Stimulated activated CD4-positive, alpha-beta T cell treated with anti-CD3 and anti-CD28 coated beads, Interleukin-12 subunit alpha, Interleukin-12 subunit beta, amount 100 ng/mL, for 48 hours (primary cell): ENCODE data around the gene URB2.
"Not testable (repeated sequence)": the region's sequence is repeated elsewhere in the genome, so short reads cannot be mapped to it uniquely, and the experiment has no call there.

Source experiments
- DNase-seq, 3 donors: peaks; one replicate each; pipeline ENCODE4 v3.0.0-alpha.2; 2020; ENCODE audit warnings: low read depth in 2 of 3, low spot score in 1 of 3

URB2 gene

GRCh38 chr1:229625915-229626831 is at the start of gene URB2, which contains the start of gene TAF5L:
Gene URB2, plus strand, starts transcription at chr1:229626247. Its CDS starts 1,387 bp downstream, at chr1:229627634.
Gene TAF5L, minus strand, starts transcription at chr1:229626122. Its CDS starts 11,640 bp downstream, at chr1:229614482.
- peak; percentile 69 to 81 (median 76) for DNase-seq

GRCh38 chr1:229578168-229579058 is 47.6 kb upstream of the URB2 start:
- no peak for DNase-seq

DNA sequence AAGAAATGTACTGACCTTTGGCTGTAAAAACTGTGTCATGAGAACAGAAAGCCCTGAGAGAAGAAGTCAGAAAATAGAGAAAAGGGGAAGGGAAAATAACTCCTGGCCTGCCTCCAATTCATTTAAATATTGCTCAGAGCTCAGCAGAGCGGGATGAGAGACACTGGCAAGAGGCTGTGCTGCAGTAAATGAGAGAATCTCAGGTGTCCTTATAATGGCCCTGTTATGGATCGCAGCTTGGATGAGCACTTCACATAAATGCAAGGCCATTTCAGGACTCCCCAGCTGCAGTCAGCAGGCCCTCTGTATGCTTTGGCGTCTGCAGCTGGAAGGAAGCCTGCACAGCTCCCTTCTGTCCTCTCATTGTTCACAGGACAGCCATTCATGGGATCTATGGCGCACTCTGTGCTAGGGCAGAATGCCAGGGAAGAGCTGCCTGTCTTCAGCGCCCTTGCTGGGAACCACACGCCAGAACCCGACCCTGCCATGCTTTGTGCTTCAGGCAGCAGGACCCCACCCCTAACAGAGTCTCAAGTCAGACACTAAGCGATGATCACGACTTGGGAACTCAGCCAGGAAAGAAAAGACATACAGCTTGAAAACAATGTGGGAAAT is 46.9 kb upstream of the URB2 start:
- DNase-seq = no peak

DNA sequence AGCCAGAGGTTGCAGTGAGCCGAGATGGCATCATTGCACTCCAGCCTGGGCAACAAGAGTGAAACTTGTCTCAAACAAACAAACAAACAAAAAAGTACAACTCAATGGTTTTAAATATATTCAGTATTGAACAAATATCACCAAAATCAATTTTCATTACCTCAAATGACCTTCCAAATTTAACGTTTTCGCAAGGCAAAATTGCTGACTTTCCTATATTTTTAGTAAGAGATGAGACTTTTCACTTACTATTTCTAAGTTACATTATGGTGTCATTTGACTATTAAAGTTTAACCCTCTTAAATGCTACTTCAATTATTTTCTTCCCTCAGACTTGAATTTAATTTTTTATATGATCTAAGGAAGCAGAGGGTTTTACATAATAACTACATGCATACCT is 44.6 kb upstream of the URB2 start:
- no peak for DNase-seq

DNA sequence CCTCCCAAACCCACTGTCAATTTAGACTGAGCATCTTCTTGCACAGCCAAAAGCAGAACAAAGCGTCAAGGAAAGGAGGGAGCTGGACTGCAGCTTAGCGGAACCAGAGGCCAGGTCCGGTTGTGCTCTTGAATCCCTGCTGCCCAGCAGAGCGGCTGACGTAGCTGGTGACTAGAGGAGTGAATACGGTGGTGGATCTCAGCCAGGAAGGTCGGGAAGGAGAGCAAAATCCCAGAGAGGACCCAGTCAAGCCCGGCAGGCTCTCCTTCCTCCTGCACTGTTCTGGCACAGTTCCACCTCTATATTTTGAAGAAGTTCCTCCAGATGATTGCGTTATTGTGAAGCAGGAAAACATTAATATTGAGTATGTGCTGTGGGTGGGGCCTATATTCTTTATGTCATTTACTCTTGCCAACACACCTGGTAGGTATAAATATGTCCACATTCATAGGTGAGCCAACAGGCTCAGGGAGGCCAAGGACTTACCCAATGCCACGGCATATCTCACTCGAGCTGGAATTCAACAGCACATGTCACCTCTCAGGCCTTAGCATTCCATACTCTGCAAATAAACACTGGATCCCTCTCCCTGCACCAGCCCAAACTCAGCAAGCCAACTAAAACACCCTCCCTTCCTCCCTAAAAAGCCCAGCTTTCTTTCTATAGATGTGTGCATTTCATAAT is 43.9 kb upstream of the URB2 start:
- no peak for DNase-seq

- no peak for DNase-seq
Measured at GRCh38 chr1:229582715-229583114, 43.3 kb upstream of the URB2 start.

- DNase-seq = no peak
Measured at GRCh38 chr1:229585338-229585737, 40.7 kb upstream of the URB2 start.

DNA sequence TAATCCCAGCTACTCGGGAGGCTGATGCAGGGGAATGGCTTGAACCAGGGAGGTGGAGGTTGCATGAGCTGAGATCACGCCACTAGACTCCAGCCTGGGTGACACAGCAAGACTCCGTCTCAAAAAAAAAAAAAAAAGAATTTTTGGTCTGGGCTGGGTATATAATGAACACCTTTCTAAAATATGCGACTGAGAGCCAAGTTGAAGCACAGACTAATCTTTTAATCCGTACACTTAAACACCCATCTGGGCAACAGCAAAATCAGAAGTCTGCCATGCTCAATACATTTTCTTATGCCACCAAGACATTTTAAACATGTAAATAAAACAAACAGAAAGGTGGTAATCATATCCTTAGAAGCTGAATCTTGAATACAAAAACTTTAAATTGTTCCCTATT is 35.9 kb upstream of the URB2 start:
- no peak for DNase-seq

GRCh38 chr1:229593800-229594199 is 32.2 kb upstream of the URB2 start:
- DNase-seq = no peak

DNA sequence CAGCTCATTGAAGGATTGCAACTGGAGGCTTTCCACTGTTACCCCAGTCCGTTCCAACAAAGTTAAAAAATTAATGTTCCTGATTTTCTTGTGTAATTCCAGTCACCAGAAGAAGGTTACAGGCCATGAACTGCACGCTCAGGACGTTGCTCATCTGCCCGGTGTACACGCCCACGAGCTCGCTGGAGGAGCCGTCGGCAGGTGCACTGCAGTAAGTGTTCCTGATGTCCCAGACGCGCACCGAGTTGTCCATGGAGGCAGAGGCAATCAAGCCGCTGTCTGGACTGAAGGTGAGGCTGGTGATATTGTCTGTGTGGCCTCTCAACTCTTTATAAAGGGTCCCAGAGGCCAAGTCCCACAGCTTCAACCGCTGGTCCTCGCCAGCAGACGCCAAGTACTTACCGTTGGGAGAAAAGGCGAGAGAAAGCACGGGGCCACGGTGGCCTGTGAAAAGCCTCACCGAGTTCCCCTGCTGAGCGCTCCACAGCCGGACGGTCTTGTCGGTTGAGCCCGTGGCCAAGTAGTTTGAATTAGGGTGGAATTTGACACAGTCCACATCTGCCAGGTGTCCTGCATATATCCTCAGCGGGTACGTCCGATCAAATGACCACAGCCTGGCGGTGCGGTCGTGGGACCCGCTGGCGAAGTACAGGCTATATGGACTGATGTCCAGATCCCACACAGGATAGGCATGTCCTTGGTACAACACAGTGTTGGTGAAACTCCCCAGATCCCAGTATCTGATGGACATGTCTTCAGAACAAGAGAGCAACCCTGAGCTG is 31.6 kb upstream of the URB2 start:
- no peak for DNase-seq

DNA sequence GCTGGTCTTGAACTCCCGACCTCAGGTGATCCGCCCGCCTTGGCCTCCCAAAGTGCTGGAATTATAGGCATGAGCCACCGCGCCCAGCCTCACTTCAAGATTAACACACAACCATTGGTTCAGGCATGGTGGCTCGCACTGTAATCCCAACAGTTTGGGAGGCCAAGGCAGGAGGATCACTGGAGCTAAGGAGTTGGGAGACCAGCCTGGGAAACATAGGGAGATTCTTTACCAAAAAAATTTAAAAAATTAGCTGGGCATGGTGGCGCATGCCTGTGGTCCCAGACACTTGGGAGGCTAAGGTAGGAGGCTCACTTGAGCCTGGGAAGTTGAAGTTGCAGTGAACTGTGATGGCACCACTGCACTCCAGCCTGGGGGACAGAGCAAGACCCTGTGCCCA is 30.2 kb upstream of the URB2 start:
- not testable (repeated sequence) for DNase-seq

- DNase-seq = no peak
Measured at GRCh38 chr1:229596925-229597699, 28.9 kb upstream of the URB2 start.

GRCh38 chr1:229597877-229598276 is 28.2 kb upstream of the URB2 start:
- DNase-seq = no peak

- no peak for DNase-seq
Measured at GRCh38 chr1:229599218-229599954, 26.7 kb upstream of the URB2 start.

DNA sequence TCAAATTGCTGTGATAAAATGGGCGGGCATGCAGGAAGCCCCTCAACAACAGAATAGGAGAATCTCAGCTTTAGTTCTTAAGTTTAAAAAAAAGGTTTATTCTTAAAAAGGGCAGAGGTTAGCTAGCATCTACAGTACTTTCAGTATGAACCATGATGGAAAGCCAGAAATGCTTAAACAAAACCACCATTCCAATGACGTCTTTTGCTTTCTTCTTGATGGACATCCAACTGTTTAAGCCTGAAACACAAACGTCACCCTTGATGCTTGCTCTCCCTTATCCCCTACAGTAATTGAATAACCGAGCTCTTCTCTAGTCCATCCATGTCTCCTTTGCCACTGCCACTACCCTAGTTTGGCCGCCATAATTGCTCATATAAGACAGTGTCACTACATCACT is 25.8 kb upstream of the URB2 start:
- DNase-seq = no peak

- DNase-seq = no peak
Measured at GRCh38 chr1:229603371-229604005, 22.6 kb upstream of the URB2 start.

GRCh38 chr1:229607370-229607769 is 18.7 kb upstream of the URB2 start:
- DNase-seq = no peak

- DNase-seq = no peak
Measured at GRCh38 chr1:229608590-229608989, 17.5 kb upstream of the URB2 start.
